HFFc6 (cell line): ENCODE data around the gene PLD1. TPM values are rescaled to one million over a fixed set of nuclear protein-coding genes. Genes with fewer than 3 reads are reported as not detected.

Source experiments
- DNase-seq: peaks from one replicate; pipeline ENCODE4 v3.0.0-alpha.2; 2018
- H3K27ac Mint-ChIP-seq: 2 replicates; pipeline ENCODE4 v1.8.0; 2020; ENCODE audit warnings: mild to moderate bottlenecking, mixed read lengths
- H3K27me3 Mint-ChIP-seq: 2 replicates; pipeline ENCODE4 v1.8.0; 2021; ENCODE audit warnings: mild to moderate bottlenecking, moderate library complexity, mixed read lengths; ENCODE audit not compliant: insufficient read depth
- H3K36me3 Mint-ChIP-seq: 2 replicates; pipeline ENCODE4 v1.8.0; 2021; ENCODE audit warnings: low read depth, mixed read lengths
- H3K4me1 Mint-ChIP-seq: 2 replicates; pipeline ENCODE4 v1.8.0; 2020; ENCODE audit warnings: low read depth, mixed read lengths
- H3K4me3 Mint-ChIP-seq: 2 replicates; pipeline ENCODE4 v1.8.0; 2020; ENCODE audit warnings: mild to moderate bottlenecking, moderate library complexity, mixed read lengths
- H3K9me3 Mint-ChIP-seq: 2 replicates; pipeline ENCODE4 v1.8.0; 2020; ENCODE audit warnings: mild to moderate bottlenecking, mixed read lengths
- total RNA-seq, 6 experiments: library from RNA; stranded (reverse); fragmentation: NEBNext Ultra II Directional; extraction: Animal tissue kit (Norgen Biotek cat#: 25700); gene quantifications; 2 replicates in 1 of 6; 3 replicates in 5 of 6; pipeline ENCODE4 v1.2.3, GENCODE V29; 2021
- TF ChIP-seq, protein P1 (sequence below): fragments of 200-600 bp; sonication (generic); IDR thresholded peaks from 2 replicates; pipeline ENCODE4 v1.5.0; 2021; ENCODE audit warnings: antibody characterized with exemption, mild to moderate bottlenecking

Gene PLD1
- total RNA-seq, 6 experiments from 2014 or later = 4.1 to 6.0 (median 5.3) TPM

GRCh38 chr3:171757361-171758034, 52.8 kb downstream of the PLD1 start:
- H3K27me3 Mint-ChIP-seq = peaks cover 3% of the 10 kb centered on the region
- DNase-seq = no peak
- TF ChIP-seq, protein P1, sequence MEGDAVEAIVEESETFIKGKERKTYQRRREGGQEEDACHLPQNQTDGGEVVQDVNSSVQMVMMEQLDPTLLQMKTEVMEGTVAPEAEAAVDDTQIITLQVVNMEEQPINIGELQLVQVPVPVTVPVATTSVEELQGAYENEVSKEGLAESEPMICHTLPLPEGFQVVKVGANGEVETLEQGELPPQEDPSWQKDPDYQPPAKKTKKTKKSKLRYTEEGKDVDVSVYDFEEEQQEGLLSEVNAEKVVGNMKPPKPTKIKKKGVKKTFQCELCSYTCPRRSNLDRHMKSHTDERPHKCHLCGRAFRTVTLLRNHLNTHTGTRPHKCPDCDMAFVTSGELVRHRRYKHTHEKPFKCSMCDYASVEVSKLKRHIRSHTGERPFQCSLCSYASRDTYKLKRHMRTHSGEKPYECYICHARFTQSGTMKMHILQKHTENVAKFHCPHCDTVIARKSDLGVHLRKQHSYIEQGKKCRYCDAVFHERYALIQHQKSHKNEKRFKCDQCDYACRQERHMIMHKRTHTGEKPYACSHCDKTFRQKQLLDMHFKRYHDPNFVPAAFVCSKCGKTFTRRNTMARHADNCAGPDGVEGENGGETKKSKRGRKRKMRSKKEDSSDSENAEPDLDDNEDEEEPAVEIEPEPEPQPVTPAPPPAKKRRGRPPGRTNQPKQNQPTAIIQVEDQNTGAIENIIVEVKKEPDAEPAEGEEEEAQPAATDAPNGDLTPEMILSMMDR = no peak
- H3K4me1 Mint-ChIP-seq = no peaks in the 10 kb centered on the region
- H3K4me3 Mint-ChIP-seq = no peak overlapping the region
- H3K9me3 Mint-ChIP-seq = no peaks in the 10 kb centered on the region
- H3K27ac Mint-ChIP-seq = no peak overlapping the region
- H3K36me3 Mint-ChIP-seq = no peaks in the 10 kb centered on the region

GRCh38 chr3:171755656-171756055, 54.6 kb downstream of the PLD1 start:
- Mint-ChIP-seq H3K4me1 (no peaks in the 10 kb centered on the region), H3K36me3 (no peaks in the 10 kb centered on the region), H3K4me3 (no peak overlapping the region), H3K27me3 (peaks cover 1% of the 10 kb centered on the region), H3K27ac (no peak overlapping the region), H3K9me3 (no peaks in the 10 kb centered on the region)
- no peak for DNase-seq
- TF ChIP-seq, protein P1 = no peak

- H3K4me3 Mint-ChIP-seq = no peak overlapping the region
- no peaks in the 10 kb centered on the region for H3K4me1 Mint-ChIP-seq
- TF ChIP-seq, protein P1 = no peak
Observed at GRCh38 chr3:171755015-171755589, 55.2 kb downstream of the PLD1 start.

DNA sequence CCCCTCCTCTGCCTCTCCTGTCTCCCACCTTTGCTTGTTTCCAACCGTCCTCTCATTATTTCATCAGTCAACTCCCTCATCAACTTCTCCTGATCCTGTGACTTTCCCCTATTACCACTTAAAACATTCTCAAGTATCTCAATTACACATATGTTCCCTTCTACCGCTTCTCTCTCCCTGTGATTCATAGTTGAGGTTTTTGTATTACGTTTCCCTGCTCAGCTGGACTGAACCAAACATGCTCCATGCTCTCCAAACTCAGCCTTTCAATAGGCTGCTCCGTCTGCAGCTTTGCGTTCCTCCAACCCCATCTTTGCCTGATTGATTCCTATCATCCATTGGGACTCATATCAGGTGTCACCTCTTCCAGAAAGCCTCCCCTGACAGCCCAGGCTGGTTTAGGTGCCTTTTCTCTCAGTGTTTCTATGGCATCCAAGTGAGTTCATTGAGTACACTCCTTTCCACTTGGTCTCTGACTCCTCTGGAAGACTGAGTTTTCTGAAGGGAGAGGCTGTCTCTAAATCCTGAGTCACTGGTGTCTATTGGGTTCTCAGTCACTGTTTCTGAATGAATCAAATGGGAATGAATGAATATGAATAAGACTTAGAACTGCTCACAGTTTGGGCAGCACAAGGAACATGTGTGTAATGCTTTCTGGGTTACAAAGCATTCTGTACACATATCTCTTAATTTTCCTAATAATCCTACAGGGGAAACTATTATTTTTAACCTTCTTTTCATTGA, 56.4 kb downstream of the PLD1 start:
- TF ChIP-seq, protein P1 = no peak
- Mint-ChIP-seq H3K27ac (no peak overlapping the region), H3K36me3 (no peaks in the 10 kb centered on the region), H3K4me3 (no peak overlapping the region), H3K9me3 (no peaks in the 10 kb centered on the region), H3K4me1 (peaks cover 7% of the 10 kb centered on the region), H3K27me3 (peaks cover 2% of the 10 kb centered on the region)
- peak; percentile 65 for DNase-seq

More at GRCh38 chr3:171755015-171755589, 55.2 kb downstream of the PLD1 start:
- Mint-ChIP-seq H3K27ac (no peak overlapping the region), H3K9me3 (no peaks in the 10 kb centered on the region), H3K27me3 (no peaks in the 10 kb centered on the region; the same call in 1 of the 2 replicates), H3K36me3 (no peaks in the 10 kb centered on the region)
- DNase-seq = no peak

DNA sequence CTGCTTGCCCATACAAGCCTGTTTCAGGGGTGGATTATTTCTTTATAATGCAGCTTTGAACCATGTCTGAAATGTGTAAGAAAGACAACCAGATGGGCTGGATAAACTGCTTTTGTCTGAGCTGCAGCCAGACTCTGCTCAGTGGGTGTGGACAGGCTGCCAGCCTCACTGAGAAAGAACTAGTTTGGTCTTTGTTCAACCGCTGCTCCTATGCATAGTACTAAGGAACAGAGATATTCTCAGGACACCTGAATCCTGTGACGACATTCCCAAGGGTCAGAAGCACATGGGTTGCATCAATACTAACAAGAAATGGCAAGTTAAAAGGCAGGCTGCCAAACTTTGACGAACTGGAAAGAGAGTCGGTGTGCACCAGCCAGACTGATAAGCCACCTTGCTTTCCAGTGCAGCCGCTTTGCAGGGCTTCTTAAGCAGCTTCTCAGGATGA, 57.2 kb downstream of the PLD1 start:
- H3K27ac Mint-ChIP-seq = no peak overlapping the region
- no peaks in the 10 kb centered on the region for H3K36me3 Mint-ChIP-seq
- H3K9me3 Mint-ChIP-seq = no peaks in the 10 kb centered on the region
- no peak for DNase-seq
- TF ChIP-seq, protein P1 = no peak
- peaks cover 13% of the 10 kb centered on the region for H3K4me1 Mint-ChIP-seq
- peaks cover 2% of the 10 kb centered on the region for H3K27me3 Mint-ChIP-seq
- H3K4me3 Mint-ChIP-seq = no peak overlapping the region
